GM18858 (cell line): ENCODE data around the gene HSFX3.
A peak's percentile ranks its signal among the peaks of the same experiment; 100 is the strongest.
"Not testable (repeated sequence)": the region's sequence is repeated elsewhere in the genome, so short reads cannot be mapped to it uniquely, and the experiment has no call there.

Source experiments
- ATAC-seq: cut with Tn5 transposase; IDR thresholded peaks from one replicate; pipeline ENCODE4 v1.9.1; 2021; ENCODE audit not compliant: unreplicated experiment

HSFX3 gene

DNA sequence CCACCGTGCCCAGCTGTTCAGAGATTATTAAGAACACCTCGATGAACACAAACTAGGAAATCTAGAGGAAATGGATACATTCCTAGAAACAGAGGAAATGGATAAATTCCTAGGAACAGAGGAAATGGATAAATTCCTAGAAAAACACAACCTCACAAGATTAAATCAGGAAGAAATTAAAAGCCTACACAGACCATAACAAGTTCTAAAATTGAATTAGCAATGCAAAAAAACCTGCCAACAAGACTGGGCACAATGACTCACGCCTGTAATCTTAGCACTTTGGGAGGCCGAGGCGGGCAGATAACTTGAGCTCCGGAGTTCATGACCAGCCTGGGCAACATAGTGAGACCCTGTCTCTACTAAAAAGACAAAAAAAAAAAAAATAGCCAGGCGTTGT lies 31.5 kb downstream of the HSFX3 start:
- ATAC-seq: no peak

DNA sequence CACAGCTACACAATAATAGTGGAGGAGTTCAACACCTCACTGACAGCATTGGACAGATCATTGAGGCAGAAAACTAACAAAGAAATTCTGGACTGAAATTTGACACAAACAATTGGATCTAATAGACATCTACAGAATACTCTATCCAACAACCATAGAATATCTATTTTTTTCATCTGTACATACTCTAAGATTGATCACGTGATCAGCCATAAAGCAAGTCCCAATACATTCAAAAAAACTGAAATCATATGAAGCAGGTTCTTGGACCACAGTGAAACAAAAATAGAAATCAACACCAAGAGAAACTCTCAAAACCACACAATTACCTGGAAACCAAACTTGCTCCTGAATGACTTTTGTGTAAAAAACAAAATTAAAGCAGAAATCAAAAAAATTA lies 32.4 kb downstream of the HSFX3 start:
- ATAC-seq: no peak

DNA sequence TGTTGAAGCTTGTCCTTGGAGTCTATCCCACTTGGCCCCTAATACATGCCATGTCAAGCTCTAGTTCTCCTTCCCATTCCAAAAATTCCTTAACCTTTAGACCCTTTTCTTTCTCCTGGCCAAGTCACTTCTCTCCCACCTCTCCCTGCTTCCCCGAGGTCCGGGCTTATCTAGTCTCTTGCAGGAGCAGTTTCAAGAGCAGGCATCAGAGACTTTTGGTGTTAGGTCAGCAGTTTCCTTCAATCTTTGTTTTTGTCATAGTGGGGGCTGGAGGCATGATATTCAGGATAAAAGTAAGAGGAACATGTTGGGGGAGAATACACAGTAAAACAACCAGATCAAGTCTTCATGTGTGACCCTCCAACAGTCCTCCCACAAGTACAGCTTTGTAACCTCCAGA lies 33.1 kb downstream of the HSFX3 start:
- ATAC-seq: no peak

DNA sequence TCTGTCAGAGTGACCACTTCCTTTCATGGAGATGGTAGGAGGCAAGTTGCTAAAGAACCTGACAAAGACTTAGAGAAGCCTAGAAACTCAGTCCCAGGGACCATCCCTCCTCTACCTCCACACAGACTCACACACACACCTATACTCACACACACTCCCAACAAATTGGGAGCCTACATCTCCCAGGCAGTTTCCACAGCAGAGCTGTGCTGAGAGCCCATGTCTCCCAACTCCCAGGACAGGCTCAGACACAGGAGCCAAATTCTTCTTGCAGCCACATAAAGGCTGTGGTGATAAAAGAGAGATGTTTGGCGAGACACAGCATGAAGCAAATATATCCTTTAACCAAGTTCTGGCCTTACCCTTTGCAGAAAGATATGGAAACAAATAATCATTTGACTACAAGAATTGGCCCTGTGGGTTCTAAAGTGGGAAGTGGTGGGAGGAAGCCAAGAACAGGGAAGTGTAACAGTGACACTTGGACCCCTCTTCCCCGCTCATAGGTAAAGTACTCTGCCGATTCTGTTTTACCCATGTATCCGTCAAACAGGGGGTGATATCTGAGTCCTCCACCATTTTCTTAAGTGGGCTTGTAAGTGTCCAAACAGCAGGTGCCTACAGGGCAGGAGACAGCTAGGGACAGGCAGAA lies 33.6 kb downstream of the HSFX3 start:
- ATAC-seq: no peak

DNA sequence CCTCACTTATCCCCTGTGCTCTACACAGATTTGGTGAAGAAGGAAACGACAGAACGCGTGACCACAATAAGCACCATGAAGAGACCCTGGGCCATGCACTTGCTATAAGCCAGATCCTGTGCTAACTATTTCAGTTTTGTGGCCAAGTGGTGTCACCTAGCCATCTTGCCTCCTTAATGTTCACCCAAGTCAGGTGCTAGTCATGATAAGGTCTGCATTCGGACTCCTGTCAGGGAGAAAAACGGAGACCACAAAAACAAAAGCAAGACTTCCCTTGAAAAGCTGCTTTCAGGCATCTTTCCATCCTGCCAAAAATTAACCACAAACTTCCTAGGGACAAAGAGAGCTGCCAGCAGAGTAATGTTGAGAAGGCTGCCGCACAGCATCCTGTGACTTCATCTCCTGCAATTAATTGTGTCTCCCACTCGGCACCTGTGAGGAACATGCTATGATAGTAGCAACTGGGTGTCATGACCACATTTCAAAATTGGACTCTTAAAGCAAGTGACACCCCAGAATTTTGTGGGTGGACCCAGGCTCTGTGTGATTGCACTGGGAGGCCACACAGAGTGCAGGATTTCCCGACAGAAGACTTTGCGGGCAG lies 35.8 kb downstream of the HSFX3 start:
- no peak for ATAC-seq

DNA sequence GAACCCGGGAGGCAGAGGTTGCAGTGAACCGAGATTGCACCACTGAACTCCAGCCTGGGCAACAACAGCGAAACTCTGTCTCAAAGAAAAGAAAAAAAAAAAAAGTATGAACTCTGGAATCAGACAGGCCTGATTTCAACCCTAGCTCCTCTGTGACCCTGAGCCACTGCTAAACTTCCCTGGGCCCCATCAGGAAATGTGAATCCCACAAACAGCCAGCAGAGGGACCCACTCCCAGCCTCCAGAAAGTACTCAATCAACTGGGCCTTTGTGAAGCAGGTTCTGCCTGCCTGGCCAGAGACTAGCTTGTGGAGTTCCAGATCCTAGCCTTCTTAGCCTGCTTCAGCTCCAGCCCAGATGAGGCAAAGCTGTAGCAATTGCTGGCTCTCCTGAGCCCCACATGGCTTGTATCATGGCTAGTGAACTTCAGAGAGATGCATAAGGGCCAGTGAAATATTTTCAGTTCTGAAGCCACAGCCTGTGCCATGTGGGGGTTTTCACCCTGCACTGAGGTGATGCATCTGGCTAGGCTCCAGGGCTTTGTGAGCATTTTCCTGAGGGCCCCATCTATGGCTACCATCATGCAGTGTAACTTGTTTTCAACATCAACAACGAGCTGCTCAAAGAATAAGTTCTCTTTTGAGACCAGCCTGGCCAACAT lies 37.4 kb downstream of the HSFX3 start:
- ATAC-seq: peak; percentile 67

DNA sequence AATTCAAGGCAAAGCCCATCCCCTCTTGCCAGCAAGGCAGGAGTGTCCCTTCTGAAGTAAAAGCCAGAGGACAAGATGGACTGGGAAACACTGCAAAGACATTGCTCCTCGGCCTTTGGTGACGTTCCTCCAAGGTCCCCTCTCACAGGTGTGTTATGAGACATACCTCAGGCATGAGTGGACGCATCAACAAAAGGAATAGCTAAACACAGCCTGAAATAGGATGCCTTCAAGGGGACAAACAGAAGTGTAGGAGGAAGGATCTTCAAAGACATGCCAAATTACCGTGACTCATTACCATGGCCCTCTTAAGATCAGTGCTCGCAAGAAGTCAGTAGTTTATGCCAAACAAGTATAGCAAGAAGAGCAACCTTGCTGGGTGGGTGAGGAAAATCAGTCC lies 38.6 kb downstream of the HSFX3 start:
- ATAC-seq: no peak

DNA sequence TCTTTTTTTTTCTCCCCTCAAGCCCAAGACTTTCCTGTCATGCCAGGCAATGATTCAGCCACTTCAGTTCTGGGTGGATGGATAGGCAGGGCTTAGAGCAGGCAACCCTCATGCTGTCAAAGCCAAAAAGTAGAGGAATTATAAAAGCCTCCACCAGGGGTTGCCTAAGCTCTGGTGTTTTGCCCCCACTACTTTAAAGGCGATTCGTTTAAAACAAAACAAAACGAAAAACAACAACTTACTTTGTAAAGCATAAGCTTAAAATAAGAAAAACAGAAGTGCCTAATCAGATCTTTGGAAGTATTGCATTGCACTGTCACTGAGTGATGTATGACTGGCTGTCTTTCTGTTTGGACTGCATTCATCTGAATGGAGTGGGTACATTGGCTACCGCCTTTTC lies 39.3 kb downstream of the HSFX3 start:
- no peak for ATAC-seq

DNA sequence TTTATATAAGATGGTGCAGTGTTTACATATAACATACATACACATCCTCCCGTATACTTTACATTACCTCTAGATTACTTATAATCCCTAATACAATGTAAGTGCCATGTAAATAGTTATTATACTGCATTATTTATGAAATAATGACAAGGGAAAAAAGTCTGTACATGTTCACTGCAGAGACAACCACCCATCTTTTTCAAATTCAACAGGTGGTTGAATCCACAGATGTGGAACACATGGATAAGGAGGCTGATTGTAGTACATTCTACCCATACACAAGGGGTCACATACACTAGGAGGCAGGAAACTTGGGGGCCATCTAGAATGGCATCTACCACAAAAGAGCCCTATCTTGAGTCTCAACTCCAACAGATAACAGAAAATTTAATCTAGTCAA lies 41.3 kb downstream of the HSFX3 start:
- ATAC-seq: no peak

DNA sequence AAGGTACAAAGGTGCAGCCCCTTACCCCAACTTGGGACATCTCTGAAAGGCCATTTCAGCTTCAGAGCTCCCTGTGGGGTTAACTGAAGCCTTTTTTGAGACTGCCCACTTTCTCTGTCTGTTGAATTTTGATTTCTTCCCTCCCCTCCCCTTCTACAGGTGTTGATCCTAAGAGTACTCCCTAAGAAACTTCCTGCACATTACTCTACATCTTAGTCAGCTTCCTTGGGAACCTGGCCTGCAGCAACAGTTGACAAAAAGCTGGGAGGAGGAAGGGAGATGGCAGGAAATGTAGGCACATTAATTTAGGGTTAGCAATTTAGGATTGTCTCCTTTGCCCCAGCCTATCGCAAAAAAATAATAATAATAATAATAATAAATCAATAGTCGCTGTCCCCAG lies 43.4 kb downstream of the HSFX3 start:
- ATAC-seq: no peak

DNA sequence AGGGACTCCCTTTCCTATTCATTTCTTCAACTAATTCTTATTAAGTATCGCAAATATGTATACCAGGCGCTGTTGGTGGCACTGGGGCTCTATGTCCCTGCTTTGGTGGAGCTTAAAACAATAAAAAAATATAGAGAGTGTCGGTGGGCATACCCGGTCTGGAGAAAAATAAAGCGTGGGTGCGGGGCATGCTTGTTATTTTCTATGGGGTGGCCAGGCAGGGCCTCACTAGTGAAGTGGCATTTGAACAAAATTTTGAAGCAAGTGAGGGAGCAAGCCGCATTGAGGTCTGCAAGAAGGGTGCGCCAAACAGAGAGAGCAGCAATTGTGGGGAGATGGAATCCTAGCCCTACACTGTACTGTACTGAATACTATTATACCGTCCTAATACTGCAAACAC lies 44.1 kb downstream of the HSFX3 start:
- no peak for ATAC-seq

DNA sequence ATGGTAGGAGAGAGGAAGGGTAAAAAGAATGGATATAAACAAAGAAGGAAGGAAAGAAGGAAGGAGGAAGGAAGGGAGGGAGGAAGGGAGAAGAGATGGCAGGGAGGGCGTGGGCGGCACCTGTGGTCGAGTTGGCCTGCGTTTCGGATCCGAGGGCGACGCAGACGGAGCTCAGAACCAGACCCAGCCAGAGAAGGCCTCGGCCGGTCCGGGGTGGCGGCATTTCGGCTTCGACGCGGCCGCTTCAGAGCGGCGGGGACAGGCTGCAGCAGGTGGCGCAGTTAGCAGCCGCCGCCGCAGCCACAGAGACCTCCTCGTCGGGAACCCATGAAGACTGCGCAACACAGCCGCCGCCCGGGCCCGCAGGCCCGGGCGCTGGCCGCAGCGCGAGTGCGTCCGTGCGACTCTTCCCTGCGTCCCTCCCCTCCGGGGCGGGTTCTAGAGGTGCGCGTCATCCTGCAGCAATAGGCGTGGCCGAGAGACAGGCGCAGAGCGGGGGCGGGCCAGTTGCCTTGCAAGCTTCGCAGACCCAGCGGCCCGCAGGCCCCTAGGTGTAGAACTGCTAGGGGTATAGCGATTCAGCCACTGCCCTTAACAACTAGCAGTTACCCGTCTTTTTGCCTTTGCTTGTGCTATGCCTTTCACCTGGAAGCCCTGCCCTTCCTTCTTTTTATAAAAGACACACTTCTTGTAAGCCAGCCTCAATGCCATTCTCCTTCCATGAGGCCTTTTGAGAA lies 44.6 kb downstream of the HSFX3 start, which contains the start of gene IDS:
Gene IDS, minus strand, starts transcription at position 392 of the 737 bp plus-strand sequence. Its CDS starts 169 bp downstream, at position 223.
- ATAC-seq: peak; percentile 67

DNA sequence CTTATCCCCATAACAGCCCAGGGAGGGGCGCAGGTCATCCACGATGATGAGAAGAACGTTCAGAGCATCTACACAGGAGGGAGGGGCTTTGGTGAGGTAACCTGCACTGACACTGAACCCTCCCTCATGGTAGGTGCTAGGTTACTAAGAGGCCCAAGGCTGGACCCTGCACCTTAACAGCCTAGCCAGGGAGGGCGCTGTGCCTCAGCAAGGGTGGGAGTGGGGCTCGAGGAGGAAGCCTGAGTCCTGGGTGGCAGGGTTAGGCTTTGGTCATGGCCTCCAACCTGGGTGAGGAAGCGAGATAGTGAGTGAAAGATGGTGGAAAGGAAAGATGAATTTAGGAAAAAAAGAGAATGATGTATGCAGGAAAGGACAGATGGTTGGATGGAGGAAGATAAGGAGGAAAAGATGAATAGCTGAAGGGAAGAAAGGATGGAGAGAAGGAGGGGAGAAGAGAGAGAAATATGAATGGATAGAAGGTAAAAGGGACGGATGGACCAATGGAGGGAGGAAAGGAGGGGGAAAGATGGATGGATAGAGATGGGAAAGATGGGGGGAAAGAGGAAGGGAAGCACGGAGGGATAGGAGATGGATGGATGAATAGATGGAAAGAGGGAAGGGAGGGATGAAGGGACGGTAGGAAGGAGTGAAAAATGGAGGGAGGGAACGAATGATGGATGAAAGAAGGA lies 45.4 kb downstream of the HSFX3 start:
- ATAC-seq: peak; percentile 30

DNA sequence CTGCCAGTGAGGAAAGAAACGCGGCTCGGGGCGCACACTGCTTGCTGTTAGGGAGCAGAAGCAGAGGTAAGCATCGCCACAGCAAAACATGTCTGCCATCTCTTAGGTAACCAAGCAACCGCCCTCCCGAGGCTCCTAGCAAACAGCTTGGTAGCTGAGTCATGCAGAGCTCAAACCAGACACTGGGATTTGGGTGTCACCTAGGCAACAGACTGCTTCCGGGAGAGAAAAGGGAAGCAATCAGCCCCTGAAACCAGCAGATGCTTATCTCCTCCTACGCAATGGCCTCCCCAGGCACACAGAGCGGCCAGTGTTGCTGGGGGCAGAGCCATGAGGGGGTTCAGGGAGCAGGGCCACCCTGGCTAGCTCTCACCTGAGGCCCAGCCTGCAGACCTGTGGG lies 46.3 kb downstream of the HSFX3 start:
- ATAC-seq: peak; percentile 67

DNA sequence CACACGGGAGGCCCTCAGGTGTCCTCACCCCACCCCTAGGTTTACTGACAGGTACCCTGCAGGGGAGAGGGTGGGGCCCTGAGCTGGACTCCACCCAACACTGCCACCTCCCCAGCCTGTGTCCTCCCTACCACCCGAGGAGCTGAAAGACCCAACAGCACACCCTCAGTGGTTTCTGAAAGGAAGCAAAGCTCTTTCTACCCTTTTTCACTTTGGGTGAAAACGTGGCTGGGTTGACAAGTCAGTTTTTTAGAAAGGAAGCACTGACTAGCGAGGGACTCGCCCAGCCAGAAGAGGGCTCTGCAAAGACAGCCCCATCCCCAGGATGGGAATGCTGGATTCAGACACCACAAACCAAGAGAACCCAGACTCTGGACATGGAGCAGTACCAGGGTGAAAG lies 46.8 kb downstream of the HSFX3 start:
- ATAC-seq: not testable (repeated sequence)

DNA sequence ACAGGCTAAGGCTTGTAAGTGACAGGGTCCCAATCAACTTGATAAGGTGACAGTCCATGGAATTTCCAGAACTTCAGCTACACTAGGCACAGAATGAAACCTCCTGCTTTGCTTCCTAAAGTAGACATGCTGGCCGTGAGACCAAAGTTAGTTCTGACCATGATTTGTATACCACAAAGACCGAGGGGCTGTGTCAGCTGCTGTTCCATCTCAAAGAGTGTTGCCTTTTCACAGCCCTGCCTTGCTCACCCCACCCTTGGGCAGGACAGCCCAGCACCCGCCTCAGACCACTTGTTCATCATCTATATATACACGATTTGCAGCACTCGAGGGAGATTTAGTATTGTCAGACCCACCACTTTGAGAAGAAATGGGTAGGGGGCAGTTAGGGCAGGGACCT lies 50.0 kb downstream of the HSFX3 start:
- ATAC-seq: no peak

DNA sequence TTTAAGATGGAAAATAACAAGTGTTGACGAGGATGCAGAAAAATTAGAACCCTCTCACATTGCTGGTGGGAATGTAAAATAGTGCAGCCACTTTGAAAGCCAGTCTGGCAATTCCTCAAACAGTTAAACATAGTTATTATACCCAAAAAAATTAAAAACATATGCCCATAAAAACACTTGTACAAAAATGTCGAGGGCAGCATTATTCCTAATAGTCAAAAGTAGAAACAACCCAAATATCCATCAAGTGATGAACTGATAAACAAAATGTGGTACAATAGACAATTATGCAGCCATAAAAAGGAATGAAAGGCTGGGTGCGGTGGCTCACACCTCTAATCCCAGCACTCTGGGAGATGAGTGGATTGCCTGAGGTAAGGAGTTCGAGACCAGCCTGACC lies 51.0 kb downstream of the HSFX3 start:
- ATAC-seq: no peak
